HG02840 (cell line): Measurements from ENCODE around the gene CDH3.

Source experiments
- ATAC-seq: cut with Tn5 transposase; IDR thresholded peaks from one replicate; pipeline ENCODE4 v1.9.1; 2021; ENCODE audit warnings: mild to moderate bottlenecking, moderate library complexity, moderate number of reproducible peaks; ENCODE audit not compliant: unreplicated experiment, low FRiP score

Gene CDH3

GRCh38 chr16:68644715-68645493 is at the start of gene CDH3:
Gene CDH3, plus strand, starts transcription at chr16:68645310. Its CDS starts 70 bp downstream, at chr16:68645380.
- ATAC-seq = no peak

- no peak for ATAC-seq
Measured at GRCh38 chr16:68596266-68596665, 48.8 kb upstream of the CDH3 start.

GRCh38 chr16:68599586-68599985 is 45.5 kb upstream of the CDH3 start:
- no peak for ATAC-seq

GRCh38 chr16:68605746-68606145 is 39.4 kb upstream of the CDH3 start:
- ATAC-seq = no peak

DNA sequence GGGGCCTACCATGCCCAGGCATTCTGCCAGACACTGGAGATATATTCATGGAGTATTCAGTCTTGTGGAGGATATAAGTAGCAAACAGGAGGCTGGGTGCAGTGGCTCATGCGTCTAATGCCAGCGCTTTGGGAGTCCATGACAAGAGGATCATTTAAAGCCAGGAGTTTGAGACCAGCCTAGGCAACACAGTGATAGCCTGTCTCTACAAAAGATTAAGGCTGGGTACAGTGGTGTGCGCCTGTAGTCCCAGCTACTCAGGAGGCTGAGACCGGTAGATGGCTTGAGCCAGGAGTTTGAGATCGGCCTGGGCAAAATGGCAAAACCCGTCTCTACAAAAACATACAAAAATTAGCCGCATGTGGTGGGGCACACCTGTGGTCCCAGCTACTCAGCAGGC is 37.7 kb upstream of the CDH3 start:
- no peak for ATAC-seq

DNA sequence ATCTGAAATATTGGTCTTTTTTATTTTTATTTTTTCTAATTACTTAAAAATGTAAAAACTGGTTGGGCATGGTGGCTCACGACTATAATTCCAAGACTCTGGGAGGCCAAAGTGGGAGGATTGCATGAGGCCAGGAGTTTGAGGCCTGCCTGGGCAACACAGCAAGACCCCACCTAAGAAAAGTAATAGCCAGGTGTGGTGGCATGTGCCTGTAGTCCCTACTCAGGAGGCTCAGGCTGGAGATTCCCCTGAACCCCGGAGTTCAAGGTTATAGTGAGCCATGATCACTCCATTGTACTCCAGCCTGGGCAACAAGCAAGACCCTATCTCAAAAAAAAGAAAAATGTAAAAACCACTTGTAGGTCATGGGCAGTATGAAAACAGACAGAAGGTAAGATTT is 36.8 kb upstream of the CDH3 start:
- ATAC-seq = no peak

GRCh38 chr16:68612996-68613395 is 32.1 kb upstream of the CDH3 start:
- ATAC-seq = no peak

- no peak for ATAC-seq
Measured at GRCh38 chr16:68617734-68618133, 27.4 kb upstream of the CDH3 start.

- ATAC-seq = no peak
Measured at GRCh38 chr16:68626557-68626956, 18.6 kb upstream of the CDH3 start.

GRCh38 chr16:68627951-68628425 is 17.1 kb upstream of the CDH3 start:
- ATAC-seq = no peak

DNA sequence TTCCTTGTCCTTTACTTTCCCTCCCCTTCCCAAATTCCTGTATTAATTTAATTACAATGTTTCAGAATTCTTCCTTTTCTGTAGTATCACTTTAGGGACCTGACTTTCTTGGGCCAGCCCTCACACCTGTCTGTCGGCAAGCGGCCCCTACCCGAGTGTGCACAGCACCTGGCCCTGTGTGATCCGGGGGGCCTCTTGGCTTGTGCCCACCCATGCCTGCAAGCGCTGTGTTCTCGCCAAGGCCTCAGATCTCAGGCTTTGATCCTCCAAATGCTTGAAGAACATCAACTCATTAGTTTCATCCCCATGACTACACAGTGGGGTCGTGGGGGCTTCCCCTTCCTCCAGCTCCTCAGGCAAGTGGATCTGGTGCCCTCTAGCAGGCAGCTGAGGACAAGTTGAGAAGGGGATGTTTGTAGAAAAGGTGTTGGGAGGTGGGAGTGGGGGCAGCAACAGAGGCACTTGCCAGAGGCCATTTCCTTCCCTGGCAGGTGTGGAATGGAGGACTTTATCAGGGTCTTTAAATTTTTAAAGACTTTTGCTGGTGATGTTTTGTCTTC is 15.7 kb upstream of the CDH3 start:
- no peak for ATAC-seq

DNA sequence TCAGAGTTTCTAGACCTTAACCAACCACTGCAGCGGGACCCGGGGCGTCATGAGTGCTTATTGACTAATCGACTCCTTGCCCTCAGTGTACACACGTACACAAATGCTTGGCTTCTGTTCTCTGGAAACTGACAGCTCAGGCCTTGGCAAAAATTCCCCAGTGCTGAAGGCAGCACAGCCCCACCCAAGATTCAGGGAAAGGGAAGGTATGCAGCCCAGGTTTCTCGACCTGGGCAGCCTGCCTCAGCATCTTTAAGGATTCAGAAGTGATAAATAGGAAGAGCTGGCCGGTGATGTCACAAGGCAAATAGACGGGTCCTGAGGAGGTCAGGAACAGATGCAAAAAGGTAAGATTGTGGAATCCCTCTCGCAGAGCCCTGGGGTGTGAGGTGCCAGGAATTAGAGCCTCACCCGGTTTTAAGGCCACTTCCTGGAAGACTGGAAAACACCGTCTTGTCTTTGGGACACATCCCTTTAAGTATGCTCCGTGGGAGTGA is 9.0 kb upstream of the CDH3 start:
- ATAC-seq = no peak

DNA sequence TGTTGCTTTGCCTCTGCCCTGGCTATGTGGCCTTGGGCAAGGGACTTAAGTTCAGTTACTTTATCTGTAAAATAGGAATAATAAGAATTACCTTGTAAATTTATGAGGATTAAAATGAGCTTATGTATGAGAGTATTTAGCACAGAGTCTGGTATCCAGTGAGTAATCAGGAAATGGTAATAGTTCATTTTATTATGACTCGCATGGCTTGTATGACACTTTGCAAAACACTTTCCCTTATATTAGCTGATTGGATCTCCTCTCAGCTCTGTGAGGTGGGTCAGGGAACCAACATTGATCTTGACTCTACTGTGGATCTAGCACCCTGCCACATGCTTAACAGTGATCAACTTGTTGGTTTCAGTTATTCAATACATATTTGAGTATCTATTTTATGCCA is 8.3 kb upstream of the CDH3 start:
- ATAC-seq = no peak

DNA sequence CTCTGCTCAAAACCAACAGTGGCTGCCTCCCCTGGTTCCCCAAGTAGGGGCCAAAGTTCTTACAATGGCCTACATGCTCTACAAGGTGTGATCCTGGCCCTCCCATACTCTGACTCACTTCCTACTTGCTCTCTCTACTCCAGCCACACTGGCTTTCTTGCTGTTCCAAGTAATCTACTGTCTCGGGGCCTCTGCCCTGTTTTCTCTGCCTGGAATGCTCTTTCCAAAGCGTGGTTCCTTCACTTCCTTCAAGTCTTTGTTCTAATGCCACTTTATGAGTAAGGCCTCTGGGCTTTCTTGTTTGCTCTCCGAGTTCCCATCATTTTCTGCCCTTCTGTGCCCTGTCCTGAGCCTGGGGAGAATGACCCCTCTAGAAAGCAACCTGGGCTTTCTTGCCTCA is 4.1 kb upstream of the CDH3 start:
- no peak for ATAC-seq

DNA sequence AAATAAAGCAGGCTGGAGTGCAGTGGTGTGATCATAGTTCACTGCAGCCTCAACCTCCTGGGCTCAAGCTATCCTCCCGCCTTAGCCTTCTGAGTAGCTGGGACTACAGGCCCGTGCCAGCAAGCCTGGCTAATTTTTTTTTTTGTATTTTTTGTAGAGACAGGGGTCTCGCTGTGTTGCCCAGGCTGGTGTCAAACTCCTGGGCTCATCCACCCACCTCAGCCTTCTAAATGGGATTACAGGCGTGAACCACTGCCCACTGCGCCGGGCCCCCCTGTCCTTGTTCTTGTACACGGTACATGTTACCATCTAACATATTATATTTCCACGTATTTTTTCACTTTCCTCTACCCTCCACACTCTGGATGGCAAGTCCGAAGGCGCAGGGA is 3.1 kb upstream of the CDH3 start:
- no peak for ATAC-seq

DNA sequence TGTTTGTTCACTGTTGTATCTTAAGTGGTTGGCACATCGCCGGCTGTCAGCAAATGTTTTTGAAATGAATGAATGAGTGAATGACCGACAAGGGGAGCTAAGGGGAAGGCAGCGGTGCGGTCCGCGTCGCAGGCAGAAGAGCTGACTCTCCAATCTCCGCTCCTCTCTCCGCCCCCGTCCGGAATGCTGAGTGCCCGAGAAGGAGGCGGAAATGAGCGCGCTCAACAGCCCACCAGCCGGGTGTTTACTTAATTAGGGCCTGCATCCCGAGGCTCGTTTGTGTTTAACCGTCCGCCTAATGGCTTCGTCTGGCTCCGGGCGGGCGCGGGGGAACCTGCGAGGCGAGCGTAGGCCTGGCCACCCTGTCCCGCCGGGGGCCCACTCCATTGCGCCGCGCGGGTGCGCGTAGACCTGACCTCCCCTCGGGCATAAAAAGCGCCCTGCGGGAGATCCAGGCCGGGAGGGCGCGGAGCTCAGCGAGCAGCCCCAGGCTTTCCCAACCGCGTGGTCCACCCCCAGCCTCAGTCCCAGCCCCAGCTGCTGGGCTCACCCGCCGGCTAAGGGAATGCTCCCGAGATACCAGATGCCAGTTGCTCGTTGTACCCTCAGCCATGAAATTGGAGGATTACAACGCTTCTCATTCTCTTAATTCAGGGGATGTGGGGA is 2.5 kb upstream of the CDH3 start:
- no peak for ATAC-seq

- ATAC-seq = no peak
Measured at GRCh38 chr16:68643227-68643626, 1.9 kb upstream of the CDH3 start.

GRCh38 chr16:68643847-68644246 is 1.3 kb upstream of the CDH3 start:
- ATAC-seq = no peak

DNA sequence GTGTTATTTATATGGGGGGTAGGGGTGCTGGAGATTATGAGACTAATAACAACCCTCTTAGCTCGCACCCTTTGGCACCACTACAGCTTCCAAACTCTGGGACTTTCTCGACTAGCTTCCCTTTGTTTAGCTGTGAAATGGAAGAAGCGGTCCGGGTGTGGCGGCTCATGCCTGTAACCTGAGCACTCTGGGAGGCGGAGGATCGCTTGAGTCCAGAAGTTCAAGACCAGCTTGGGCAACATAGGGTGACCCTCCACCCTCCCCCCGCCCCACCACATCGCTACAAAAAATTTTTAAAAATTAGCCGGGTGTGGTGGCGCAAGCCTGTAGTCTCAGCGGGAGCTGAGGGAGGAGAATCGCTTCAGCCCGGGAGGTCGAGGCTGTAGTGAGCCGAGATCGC is 814 bp upstream of the CDH3 start:
- ATAC-seq = no peak

- ATAC-seq = no peak
Measured at GRCh38 chr16:68645494-68646388, 631 bp downstream of the CDH3 start.
